NCI-H345 treated with DMSO at 0.1 percent for 48 hours (cell line): Measurements from ENCODE around the gene TSPEAR.
"Not testable (repeated sequence)": the region's sequence is repeated elsewhere in the genome, so short reads cannot be mapped to it uniquely, and the experiment has no call there.

Experiments used
- DNase-seq: peaks from one replicate; lab custom pipeline; 2025; ENCODE audit not compliant: unreplicated experiment; lab: John Stamatoyannopoulos, UW

Gene TSPEAR

GRCh38 chr21:44593598-44594405 lies 117.6 kb downstream of the TSPEAR start:
- DNase-seq, result no peak

DNA sequence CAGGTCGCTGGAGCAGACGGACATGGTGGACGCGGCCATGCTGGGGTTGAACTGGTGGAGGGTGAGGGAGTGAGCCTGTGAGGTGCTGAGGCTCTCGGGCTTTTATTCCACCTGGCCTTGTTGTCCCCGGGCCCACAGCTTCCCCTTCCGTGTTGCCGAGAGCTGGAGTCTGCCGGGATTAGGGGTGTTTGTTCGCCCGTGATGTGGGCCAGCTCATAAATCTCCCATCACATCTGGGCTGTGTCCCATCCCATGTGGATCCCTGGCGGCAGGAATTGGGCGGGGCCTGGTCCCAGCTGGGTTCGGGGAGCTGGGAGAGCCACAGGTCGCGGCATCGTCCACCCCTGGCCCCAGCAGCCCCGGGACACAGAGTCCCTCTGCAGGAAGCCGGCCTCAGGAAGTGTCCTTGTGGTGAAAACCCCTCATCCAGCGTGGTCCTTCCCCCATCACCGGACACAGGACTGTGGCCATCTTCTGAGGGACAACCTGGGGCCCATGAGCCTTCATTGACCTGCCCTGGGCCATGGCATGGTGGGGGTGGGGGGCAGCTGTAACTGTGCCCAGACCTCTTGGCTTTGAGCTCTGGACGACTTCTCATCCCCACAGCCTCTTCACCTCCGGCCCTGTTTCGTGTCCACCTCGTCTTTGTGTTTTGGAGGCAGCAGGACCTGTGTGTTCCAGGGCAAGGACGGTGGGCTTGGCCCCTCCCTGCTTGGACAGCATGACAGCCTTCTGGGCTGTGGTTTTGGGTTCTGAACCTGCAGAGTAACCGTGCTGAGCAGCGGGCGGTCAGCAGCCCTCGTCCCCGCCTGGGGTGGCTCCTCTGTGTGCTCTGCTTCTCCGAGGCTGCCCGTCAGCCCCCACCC lies 118.7 kb downstream of the TSPEAR start, which contains the start of gene KRTAP10-6:
KRTAP10-6 (minus strand) TSS at position 60 of the 866 bp plus-strand sequence; CDS start at position 39, 21 bp downstream.
- DNase-seq, result no peak

GRCh38 chr21:44591801-44592130 lies 119.6 kb downstream of the TSPEAR start:
- DNase-seq, result not testable (repeated sequence)

- not testable (repeated sequence) for DNase-seq
Observed at GRCh38 chr21:44590897-44591800, 120.2 kb downstream of the TSPEAR start.

- DNase-seq, result no peak
Observed at GRCh38 chr21:44590311-44590721, 121.1 kb downstream of the TSPEAR start.

GRCh38 chr21:44589586-44590305 lies 121.6 kb downstream of the TSPEAR start:
- DNase-seq, result no peak

DNA sequence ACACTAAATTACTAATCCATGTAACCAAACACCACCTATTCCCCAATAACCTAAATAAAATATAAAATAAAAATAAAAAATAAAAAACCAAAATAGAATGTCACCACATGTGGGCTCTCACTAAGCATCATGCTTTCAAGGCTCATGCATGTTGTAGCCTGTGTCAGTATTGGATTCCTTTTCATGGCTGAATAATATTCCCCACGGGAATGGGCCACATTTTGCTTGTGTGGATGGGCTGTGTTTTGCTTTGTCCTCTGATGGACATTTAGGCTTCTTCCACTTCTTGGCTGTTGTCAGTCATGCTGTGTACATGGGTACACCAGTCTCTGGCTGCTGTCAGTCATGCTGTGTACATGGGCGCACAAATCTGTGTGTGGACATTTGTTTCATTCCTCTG lies 122.3 kb downstream of the TSPEAR start:
- DNase-seq, result no peak

- no peak for DNase-seq
Observed at GRCh38 chr21:44585892-44586291, 125.5 kb downstream of the TSPEAR start.

DNA sequence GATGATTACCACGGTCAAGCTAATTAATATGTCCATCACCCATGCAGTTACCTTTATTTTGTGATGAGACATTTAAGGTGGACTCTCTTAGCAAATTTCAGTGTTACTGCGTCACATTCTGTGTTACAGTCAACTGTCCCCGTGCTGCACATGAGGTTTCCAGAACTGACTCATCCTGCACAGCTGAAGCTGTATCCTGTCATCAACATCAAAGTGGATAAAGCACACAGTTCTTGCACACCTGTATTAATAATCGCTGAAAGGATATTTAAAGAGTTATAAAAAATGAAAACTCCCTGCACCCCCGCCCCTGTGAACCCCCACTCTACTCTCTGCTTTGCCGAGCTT lies 127.6 kb downstream of the TSPEAR start:
- DNase-seq, result no peak

DNA sequence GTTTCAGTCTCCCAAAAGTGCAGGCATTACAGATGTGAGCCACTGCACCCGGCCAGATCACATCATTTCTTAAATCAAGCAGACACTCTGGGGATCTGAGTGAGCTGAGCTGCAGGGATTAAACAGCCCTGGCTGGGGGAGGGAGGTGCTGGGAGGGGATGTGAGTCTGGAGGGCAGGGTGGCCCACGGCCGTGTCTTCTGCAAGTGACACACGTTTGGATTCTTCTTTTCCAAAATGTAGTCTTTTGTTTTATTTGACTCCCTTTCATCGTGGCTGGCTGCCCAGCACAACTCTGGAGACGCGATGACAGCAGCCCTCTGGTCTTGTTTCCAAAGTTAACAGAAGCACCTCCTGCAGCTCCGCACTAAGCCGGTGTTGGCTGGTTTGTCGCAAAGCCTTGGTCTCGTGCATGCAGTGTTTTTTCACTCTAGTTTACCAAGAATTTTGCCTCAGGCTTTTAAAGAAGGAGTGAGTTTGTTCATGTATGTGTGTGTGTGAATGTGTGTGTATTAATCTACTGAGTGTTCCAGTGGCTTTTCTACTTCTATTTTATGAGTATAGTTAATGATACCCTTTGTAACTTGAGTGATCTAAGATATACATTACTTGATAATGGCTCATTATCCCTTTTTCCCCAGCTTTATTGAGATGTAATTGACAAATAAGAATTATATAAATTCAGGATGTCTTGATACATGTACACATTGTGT lies 128.1 kb downstream of the TSPEAR start:
- DNase-seq, result no peak

- peak; percentile 37 for DNase-seq
Observed at GRCh38 chr21:44582055-44582454, 129.3 kb downstream of the TSPEAR start.

GRCh38 chr21:44581158-44581557 lies 130.2 kb downstream of the TSPEAR start:
- DNase-seq, result no peak

DNA sequence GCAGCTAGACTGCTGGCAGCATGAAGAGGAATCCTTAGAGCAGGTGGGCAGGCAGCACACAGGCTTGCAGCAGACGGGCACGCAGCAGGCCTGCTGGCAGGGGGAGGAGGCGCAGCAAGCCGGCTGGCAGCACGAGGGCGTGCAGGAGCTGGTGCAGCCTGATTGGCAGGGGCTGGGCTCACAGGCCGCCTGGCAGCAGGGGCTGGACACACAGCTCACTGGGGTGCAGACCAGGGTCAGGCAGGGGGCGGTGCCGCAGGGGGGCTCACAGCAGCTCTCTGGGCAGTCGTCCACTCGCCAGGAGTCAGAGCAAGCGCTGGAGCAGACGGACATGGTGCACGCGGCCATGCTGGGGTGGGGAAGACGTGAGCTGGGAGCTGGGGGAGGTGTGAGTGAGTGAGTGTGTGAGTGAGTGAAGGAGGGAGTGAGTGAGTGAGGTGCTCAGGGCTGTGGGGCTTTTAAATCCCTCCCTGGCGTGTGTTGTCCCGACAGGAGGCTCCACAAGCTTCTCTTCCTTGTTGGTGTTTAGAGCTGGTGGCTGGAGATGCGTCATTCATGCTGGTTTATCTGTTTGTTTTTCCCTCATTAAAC lies 131.0 kb downstream of the TSPEAR start, which contains the start of gene KRTAP10-5:
KRTAP10-5 (minus strand) TSS at position 374 of the 591 bp plus-strand sequence; CDS start at position 348, 26 bp downstream.
- not testable (repeated sequence) for DNase-seq

GRCh38 chr21:44579833-44580144 lies 131.6 kb downstream of the TSPEAR start:
- DNase-seq, result no peak

DNA sequence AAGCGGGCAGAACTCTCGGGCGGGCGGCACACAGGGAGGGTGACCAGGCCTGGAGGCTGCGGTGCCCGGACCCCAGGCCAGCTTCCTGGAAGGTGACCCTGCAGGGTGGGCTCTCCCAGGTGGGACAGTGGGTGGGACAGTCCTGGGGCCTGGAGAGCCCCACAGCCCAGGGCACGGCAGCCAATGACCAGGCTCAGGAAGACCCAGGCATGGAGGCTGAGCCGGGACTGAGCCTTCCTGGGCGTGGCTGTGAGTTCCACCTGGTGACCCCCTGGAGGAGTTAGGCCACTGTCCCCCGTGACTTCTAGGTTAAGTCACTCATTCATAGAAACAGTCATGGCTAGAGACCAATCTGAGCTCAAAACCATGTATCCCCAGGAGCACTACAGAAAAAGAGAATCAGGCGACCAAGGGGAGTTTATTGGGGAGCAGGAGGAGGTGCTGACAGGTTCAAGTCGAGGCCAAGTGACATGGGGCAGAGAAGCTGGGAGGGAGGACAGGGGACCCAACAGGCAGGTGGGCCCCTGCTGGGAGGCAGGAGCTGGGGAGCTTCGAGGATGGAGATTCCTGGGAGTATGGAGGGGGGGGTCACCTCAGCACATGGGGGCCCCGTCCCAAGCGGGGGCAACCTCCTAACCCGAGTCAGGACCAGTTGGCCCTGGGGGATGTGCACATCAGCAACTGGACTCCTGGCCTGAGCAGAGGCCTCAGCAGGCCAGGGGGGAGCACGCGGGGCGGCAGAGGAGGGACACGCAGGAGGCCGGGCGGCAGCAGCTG lies 132.1 kb downstream of the TSPEAR start:
- DNase-seq, result no peak

- no peak for DNase-seq
Observed at GRCh38 chr21:44578371-44579055, 132.9 kb downstream of the TSPEAR start.

DNA sequence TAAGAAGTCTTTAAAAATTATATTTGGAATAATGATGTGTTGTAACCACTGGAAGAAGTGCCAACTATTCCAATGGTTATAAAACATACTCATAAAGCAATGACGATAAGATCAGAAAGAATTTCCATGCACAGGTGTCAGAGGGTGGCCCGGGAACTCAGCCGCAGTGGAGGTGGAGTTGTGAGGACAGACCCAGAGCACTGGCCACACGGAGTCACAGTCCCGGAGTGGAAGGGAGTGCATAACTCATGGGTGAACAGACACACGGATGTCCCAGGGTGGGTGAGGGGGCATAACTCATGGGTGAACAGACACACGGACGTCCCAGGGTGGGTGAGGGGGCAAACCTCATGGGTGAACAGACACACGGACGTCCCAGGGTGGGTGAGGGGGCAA lies 135.3 kb downstream of the TSPEAR start:
- DNase-seq, result no peak
